ENCODE results near the gene MAPRE3. TPM values are rescaled to one million over a fixed set of nuclear protein-coding genes. Genes with fewer than 3 reads are reported as not detected.
A peak's percentile ranks its signal among the peaks of the same experiment; 100 is the strongest.
"Not testable (repeated sequence)": the region's sequence is repeated elsewhere in the genome, so short reads cannot be mapped to it uniquely, and the experiment has no call there.

Gene MAPRE3
- total RNA-seq, 1 donor from 2014 or later: 4.1 TPM

DNA sequence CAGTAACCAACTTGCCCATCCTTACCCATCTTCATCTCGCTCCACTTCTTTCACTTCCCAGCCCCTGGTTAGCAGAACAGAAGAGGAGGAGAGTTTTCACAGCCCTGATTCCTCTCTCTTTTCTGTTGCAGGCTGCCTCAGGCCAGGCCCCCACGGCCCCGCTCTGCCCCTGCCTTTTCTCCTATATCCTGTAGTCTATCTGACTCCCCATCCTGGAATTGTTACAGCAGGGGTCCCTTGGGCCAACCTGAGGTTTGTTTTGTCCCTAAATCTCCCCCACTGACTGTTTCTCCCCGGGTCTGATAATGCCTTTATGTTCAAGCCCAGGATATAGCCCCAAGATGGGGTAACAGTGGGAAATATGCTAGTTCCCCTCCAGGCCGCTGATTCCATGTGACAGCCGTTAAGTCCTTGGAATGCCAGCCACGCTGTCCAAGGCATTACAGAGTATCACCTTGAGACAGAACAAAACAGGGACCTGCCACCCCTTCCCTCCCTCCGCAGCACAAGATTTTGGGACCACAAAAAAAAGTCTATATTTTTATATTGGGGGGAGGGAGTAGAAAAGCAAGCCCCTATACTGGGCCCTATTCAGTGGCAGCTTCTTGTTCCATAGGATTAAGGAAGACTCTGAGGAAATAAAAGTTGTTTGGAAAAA is 99.7 kb downstream of the MAPRE3 start:
- DNase-seq (ENCODE audit: low spot score): no peak

DNA sequence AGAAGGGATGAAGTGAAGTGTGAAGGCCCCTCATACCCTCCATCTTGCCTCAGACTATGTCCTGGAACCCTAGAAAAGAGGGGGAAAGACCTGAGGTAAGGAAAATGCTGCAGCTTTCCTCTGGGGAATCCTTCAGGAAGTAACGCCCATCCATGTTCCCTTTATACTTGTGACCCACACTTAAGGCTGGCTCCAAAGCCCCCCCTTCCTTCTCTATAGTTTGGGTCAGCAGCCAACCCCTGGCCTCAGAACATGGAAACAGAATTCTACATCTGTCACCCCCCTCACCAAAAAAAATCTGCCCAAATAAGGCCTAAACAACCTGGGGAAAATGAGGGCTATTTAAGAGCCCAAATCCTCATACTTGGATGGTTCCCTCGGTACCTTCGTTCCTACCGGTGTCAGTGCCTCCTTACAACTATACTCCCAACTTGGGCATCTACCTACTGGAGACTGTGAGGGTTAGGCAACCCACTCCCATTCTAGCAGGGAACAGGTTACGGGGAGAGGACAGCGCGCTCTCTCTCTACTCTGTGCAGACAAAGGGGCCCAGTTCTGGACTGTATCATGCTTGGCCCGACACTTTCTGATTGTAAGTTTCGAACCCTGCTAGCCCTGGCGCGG is 100.3 kb downstream of the MAPRE3 start:
- no peak for DNase-seq (ENCODE audit: low spot score)

DNA sequence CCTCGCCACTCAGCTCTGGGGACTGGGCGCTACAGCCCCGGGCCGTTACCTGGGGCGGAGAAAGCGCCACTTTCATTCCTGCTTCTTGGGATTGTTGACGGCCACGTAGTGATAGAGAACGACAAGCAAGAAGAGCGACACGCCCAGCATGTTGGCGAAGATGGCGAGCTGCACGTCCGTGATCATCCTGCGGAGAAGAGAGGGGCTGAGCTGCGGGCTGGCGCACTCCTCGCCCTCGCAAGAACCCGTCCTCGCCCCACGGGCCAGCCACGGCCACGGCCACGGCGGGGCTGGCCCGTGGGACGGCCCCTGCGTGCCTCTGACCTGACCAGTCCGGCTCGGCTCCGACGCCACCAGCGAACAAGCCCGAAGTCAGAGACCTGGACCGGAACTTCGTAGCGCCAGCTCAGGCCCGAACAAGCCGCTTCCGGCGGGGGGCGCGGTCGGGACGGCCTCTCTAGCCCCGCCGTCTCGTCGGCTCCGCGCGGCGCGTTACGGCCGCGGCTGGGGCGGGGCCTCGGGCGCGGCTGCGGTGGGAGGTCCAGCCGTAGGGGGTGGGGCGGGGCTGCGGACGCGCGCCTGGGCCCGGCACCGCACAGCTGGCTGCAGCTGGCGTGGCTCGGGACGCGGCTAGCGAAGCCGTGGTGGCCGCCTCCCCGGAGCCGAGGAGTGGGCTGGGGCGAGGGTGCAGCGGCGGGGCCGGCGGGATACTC is 101.0 kb downstream of the MAPRE3 start, which contains the start of gene OST4:
Gene OST4, minus strand, starts transcription at position 378 of the 713 bp plus-strand sequence.
- DNase-seq (ENCODE audit: low spot score): peak; percentile 96

- DNase-seq (ENCODE audit: low spot score): peak; percentile 97
These were observed 101.8 kb downstream of the MAPRE3 start for GRCh38 chr2:27071990-27072830.

GRCh38 chr2:27072920-27073319 is 102.5 kb downstream of the MAPRE3 start:
- peak; percentile 60 for DNase-seq (ENCODE audit: low spot score)

DNA sequence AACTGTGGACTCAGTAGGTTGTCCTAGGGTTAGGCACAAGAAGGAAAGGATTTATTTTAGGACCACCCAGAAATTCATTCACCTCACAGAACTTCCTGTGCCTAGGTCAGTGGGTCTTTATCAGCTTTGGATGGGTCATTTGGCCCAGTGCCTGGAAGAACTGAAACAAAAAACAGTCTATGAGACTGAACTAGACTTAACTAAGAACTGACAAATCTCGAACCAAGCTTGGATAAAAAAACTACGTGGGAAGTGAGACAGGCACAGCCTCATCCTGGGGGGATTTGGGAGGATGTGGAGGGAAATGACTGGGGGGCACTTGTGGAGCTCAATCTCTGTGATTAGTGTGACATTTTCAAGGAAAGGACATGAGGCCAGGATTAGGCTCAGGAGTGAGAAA is 103.3 kb downstream of the MAPRE3 start:
- no peak for DNase-seq (ENCODE audit: low spot score)

- peak; percentile 65 for DNase-seq (ENCODE audit: low spot score)
These were observed 104.5 kb downstream of the MAPRE3 start for GRCh38 chr2:27074738-27075565.

DNA sequence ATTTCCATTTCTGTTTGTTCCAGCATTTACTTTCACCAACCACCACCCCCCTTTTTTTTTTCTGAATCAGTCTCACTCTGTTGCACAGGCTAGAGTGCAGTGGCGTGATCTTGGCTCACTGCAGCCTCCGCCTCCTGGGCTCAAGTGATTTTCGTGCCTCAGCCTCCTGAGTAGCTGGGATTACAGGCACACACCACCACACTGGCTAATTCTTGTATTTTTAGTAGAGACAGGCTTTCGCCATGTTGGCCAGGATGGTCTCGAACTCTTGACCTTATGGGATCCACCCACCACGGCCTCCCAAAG is 105.1 kb downstream of the MAPRE3 start:
- DNase-seq (ENCODE audit: low spot score): not testable (repeated sequence)

DNA sequence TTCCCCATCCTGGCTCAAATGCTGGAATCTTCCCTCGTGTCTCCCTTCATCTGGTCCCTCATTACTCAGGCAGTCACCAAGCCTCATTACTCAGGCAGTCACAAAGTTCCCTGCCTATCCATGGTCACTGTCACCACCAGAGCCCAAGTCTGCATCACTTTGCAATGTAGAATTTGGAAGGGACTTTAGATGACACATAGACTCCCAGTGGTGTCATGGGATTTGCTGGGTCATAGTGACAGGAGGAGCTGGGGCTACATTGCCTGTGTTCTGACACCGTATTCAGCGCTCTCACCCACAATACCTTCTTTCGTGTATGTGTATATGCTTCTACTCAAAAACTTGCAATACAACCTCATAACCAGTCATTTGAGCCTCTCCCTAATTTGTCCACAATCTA is 105.9 kb downstream of the MAPRE3 start:
- no peak for DNase-seq (ENCODE audit: low spot score)

Other genes starting within 250 kb of the MAPRE3 start
- gene SLC35F6, start 206.4 kb upstream of the MAPRE3 start, total RNA-seq (ENCODE audit: insufficient read depth, low replicate concordance): 13.2 TPM
- 4.1 TPM for gene CENPA, start 184.6 kb upstream of the MAPRE3 start, total RNA-seq (ENCODE audit: insufficient read depth, low replicate concordance)
- gene DPYSL5, start 122.5 kb upstream of the MAPRE3 start, total RNA-seq (ENCODE audit: insufficient read depth, low replicate concordance): 0.72 TPM
- gene TMEM214, start 62.3 kb downstream of the MAPRE3 start, total RNA-seq (ENCODE audit: insufficient read depth, low replicate concordance): 28.2 TPM
- 5.5 TPM for gene AGBL5, start 81.0 kb downstream of the MAPRE3 start, total RNA-seq (ENCODE audit: insufficient read depth, low replicate concordance)
- gene OST4, start 101.0 kb downstream of the MAPRE3 start, total RNA-seq (ENCODE audit: insufficient read depth, low replicate concordance): 441 TPM
- gene EMILIN1, start 108.0 kb downstream of the MAPRE3 start, total RNA-seq (ENCODE audit: insufficient read depth, low replicate concordance): 287 TPM
- 3.4 TPM for gene KHK, start 116.1 kb downstream of the MAPRE3 start, total RNA-seq (ENCODE audit: insufficient read depth, low replicate concordance)
- 11.6 TPM for gene CGREF1, start 148.5 kb downstream of the MAPRE3 start, total RNA-seq (ENCODE audit: insufficient read depth, low replicate concordance)
- gene ABHD1, start 153.2 kb downstream of the MAPRE3 start, total RNA-seq (ENCODE audit: insufficient read depth, low replicate concordance): 1.2 TPM
- 20.2 TPM for gene PREB, start 164.0 kb downstream of the MAPRE3 start, total RNA-seq (ENCODE audit: insufficient read depth, low replicate concordance)
- gene PRR30, start 168.8 kb downstream of the MAPRE3 start, total RNA-seq (ENCODE audit: insufficient read depth, low replicate concordance): not detected
- gene TCF23, start 178.4 kb downstream of the MAPRE3 start, total RNA-seq (ENCODE audit: insufficient read depth, low replicate concordance): 1.7 TPM
- gene ATRAID, start 241.4 kb downstream of the MAPRE3 start, total RNA-seq (ENCODE audit: insufficient read depth, low replicate concordance): 112 TPM
- gene SLC5A6, start 241.6 kb downstream of the MAPRE3 start, total RNA-seq (ENCODE audit: insufficient read depth, low replicate concordance): 13.0 TPM
- 45.0 TPM for gene CAD, start 246.7 kb downstream of the MAPRE3 start, total RNA-seq (ENCODE audit: insufficient read depth, low replicate concordance)